PC-3 (cell line): Measurements from ENCODE around the gene HOXB1.

ENCODE experiments used
- CTCF ChIP-seq: fragments of 300-600 bp; sonication (generic); conservative IDR thresholded peaks from 2 replicates; pipeline ENCODE4 v1.5.1; 2017; ENCODE audit warnings: antibody characterized with exemption, low read depth, mild to moderate bottlenecking, low read length
- EZH2 ChIP-seq: fragments of 300-600 bp; sonication (generic); IDR thresholded peaks from one replicate; pipeline ENCODE4 v1.6.1; 2017; ENCODE audit warnings: antibody characterized with exemption, mild to moderate bottlenecking, low read length; ENCODE audit not compliant: unreplicated experiment
- EZH2phosphoT487 ChIP-seq: fragments of 300-600 bp; sonication (generic); IDR thresholded peaks from 2 replicates; pipeline ENCODE4 v1.6.1; 2018; ENCODE audit warnings: mild to moderate bottlenecking, antibody characterized with exemption, low read length, borderline replicate concordance

DNA sequence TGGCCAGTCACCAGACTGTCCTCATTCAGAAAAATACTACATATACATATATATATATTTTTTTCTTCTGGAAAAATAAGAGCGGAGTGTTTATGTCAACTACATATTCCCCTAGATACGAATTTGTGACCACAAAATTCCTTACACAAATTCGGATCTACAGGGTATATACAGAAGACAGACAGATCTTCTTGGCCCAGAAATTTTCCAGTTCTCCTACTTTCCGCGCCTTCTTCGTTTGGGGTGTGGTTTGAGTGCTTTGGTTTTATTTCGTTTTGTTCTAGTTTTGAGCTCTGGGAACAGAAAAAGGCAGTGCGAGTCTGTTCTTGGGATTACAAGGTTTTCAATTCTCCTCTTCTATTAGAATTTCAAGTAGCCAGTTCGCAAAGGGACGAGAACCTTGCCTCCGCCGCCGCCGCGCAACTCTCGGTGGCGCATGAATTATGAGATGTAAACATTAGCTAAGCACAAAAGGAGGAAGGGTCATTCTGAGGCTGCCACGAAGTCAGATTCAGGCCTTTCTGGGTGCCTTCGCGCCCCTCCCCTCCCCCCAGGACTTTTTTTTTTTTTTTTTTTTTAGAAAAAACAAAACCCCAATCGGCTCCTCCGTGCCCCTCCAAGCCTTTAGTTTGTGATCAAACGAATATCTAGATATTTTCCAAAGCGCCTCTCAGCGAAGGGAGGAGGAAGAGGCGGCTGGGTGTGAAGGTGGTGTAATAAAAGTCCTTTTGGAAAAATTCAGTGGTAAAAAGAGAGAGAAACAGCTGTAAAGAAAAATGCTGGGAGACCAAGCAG is 49.1 kb upstream of the HOXB1 start:
- TF ChIP-seq CTCF: no peak
- no peak for TF ChIP-seq EZH2phosphoT487
- TF ChIP-seq EZH2: no peak
